ENCODE measurements around the gene FIZ1.

FIZ1 gene
- 2.0 to 19.4 (median 13.9) reads per million in 9 experiments for total RNA-seq

- H3K9me3 Mint-ChIP-seq = peaks cover 0 to 4% of the 10 kb centered on the region in 2 donors
- H3K27me3 Mint-ChIP-seq = no peaks in the 10 kb centered on the region
- H3K36me3 Mint-ChIP-seq (ENCODE audit: insufficient read depth) = peaks cover 26% of the 10 kb centered on the region
- H3K27ac Mint-ChIP-seq = peak within 1 kb of the TSS; percentile 90 to 98
- H3K4me1 Mint-ChIP-seq (ENCODE audit: low read depth in 2 of 2) = peaks cover 15 to 21% of the 10 kb centered on the region in 2 donors
- H3K4me3 Mint-ChIP-seq = peak within 1 kb of the TSS; percentile 91 to 92
- ATAC-seq (replicated peaks) = peak; percentile 72
- peak; percentile 91 to 96 (median 94) for DNase-seq
Observed at GRCh38 chr19:55599468-55599841, at the start of gene FIZ1. FIZ1 (minus strand) TSS chr19:55599517; CDS start chr19:55597865, 1,652 bp downstream.

- Mint-ChIP-seq H3K4me1 (ENCODE audit: low read depth in 2 of 2) (peaks cover 15 to 26% of the 10 kb centered on the region in 2 donors), H3K27ac (peak overlapping the region; percentile 51 to 79), H3K27me3 (peaks cover 0 to 15% of the 10 kb centered on the region in 2 donors), H3K4me3 (peak overlapping the region; percentile 60 to 82), H3K9me3 (no peaks in the 10 kb centered on the region), H3K36me3 (ENCODE audit: insufficient read depth) (peaks cover 26% of the 10 kb centered on the region)
- DNase-seq (no peak), ATAC-seq (replicated peaks) (no peak)
Observed at GRCh38 chr19:55648585-55649267, 49.4 kb upstream of the FIZ1 start.

- peaks cover 0 to 15% of the 10 kb centered on the region in 2 donors for H3K27me3 Mint-ChIP-seq
- peak within 1 kb of the TSS; percentile 51 to 79 for H3K27ac Mint-ChIP-seq
- H3K36me3 Mint-ChIP-seq (ENCODE audit: insufficient read depth) = peaks cover 27% of the 10 kb centered on the region
- ATAC-seq (replicated peaks) (peak; percentile 26), DNase-seq (peak in 1 of 3 experiments; percentile 17)
- peaks cover 21 to 29% of the 10 kb centered on the region in 2 donors for H3K4me1 Mint-ChIP-seq (ENCODE audit: low read depth in 2 of 2)
- H3K4me3 Mint-ChIP-seq = peak within 1 kb of the TSS; percentile 61 to 82
- H3K9me3 Mint-ChIP-seq = no peaks in the 10 kb centered on the region
Observed at GRCh38 chr19:55647732-55648584, 48.6 kb upstream of the FIZ1 start, which contains the start of gene CCDC106. CCDC106 (plus strand) TSS chr19:55648212; CDS start chr19:55649047, 835 bp downstream.

- DNase-seq (no peak), ATAC-seq (replicated peaks) (no peak)
- Mint-ChIP-seq H3K4me3 (peak overlapping the region; percentile 61 to 71), H3K27ac (no peak overlapping the region), H3K36me3 (ENCODE audit: insufficient read depth) (peaks cover 30% of the 10 kb centered on the region), H3K27me3 (peaks cover 0 to 15% of the 10 kb centered on the region in 2 donors), H3K9me3 (no peaks in the 10 kb centered on the region), H3K4me1 (ENCODE audit: low read depth in 2 of 2) (peaks cover 25 to 32% of the 10 kb centered on the region in 2 donors)
Observed at GRCh38 chr19:55646889-55647731, 47.8 kb upstream of the FIZ1 start.

- no peak for DNase-seq
- no peak for ATAC-seq (replicated peaks)
- H3K27me3 Mint-ChIP-seq = peaks cover 0 to 15% of the 10 kb centered on the region in 2 donors
- H3K27ac Mint-ChIP-seq = no peak overlapping the region
- H3K4me1 Mint-ChIP-seq (ENCODE audit: low read depth in 2 of 2) = peaks cover 36 to 42% of the 10 kb centered on the region in 2 donors
- no peaks in the 10 kb centered on the region for H3K9me3 Mint-ChIP-seq
- H3K36me3 Mint-ChIP-seq (ENCODE audit: insufficient read depth) = peaks cover 32% of the 10 kb centered on the region
- peak overlapping the region; percentile 37 to 48 for H3K4me3 Mint-ChIP-seq
Observed at GRCh38 chr19:55645512-55645881, 46.2 kb upstream of the FIZ1 start.

- no peak for DNase-seq
- Mint-ChIP-seq H3K27me3 (peaks cover 0 to 14% of the 10 kb centered on the region in 2 donors), H3K36me3 (ENCODE audit: insufficient read depth) (peaks cover 38% of the 10 kb centered on the region), H3K9me3 (no peaks in the 10 kb centered on the region), H3K27ac (peak overlapping the region; percentile 84 to 91), H3K4me1 (ENCODE audit: low read depth in 2 of 2) (peaks cover 41 to 45% of the 10 kb centered on the region in 2 donors), H3K4me3 (peak overlapping the region; percentile 84 to 93)
- no peak for ATAC-seq (replicated peaks)
Observed at GRCh38 chr19:55644842-55645511, 45.7 kb upstream of the FIZ1 start.

- no peaks in the 10 kb centered on the region for H3K9me3 Mint-ChIP-seq
- ATAC-seq (replicated peaks) = no peak
- peak overlapping the region; percentile 84 to 93 for H3K4me3 Mint-ChIP-seq
- H3K27me3 Mint-ChIP-seq = peaks cover 0 to 7% of the 10 kb centered on the region in 2 donors
- H3K27ac Mint-ChIP-seq = peak overlapping the region; percentile 84 to 91
- peaks cover 41 to 42% of the 10 kb centered on the region in 2 donors for H3K4me1 Mint-ChIP-seq (ENCODE audit: low read depth in 2 of 2)
- DNase-seq = no peak
- H3K36me3 Mint-ChIP-seq (ENCODE audit: insufficient read depth) = peaks cover 38% of the 10 kb centered on the region
Observed at GRCh38 chr19:55644191-55644833, 45.0 kb upstream of the FIZ1 start.

GRCh38 chr19:55643887-55644176, 44.5 kb upstream of the FIZ1 start:
- Mint-ChIP-seq H3K9me3 (peaks cover 0 to 2% of the 10 kb centered on the region in 2 donors), H3K27me3 (peaks cover 0 to 3% of the 10 kb centered on the region in 2 donors), H3K4me1 (ENCODE audit: low read depth in 2 of 2) (peaks cover 44 to 45% of the 10 kb centered on the region in 2 donors), H3K27ac (peak overlapping the region; percentile 84 to 91), H3K36me3 (ENCODE audit: insufficient read depth) (peaks cover 40% of the 10 kb centered on the region), H3K4me3 (peak overlapping the region; percentile 84 to 93)
- ATAC-seq (replicated peaks) = no peak
- no peak for DNase-seq

- peaks cover 41 to 42% of the 10 kb centered on the region in 2 donors for H3K4me1 Mint-ChIP-seq (ENCODE audit: low read depth in 2 of 2)
- no peaks in the 10 kb centered on the region for H3K27me3 Mint-ChIP-seq
- peaks cover 0 to 2% of the 10 kb centered on the region in 2 donors for H3K9me3 Mint-ChIP-seq
- peak; percentile 55 for ATAC-seq (replicated peaks)
- H3K36me3 Mint-ChIP-seq (ENCODE audit: insufficient read depth) = peaks cover 37% of the 10 kb centered on the region
- peak within 1 kb of the TSS; percentile 84 to 93 for H3K4me3 Mint-ChIP-seq
- DNase-seq = peak; percentile 69 to 76 (median 70)
- peak within 1 kb of the TSS; percentile 87 to 91 for H3K27ac Mint-ChIP-seq
Observed at GRCh38 chr19:55643003-55643886, 43.9 kb upstream of the FIZ1 start, which contains the start of gene ZNF581. ZNF581 (plus strand) TSS chr19:55643649; CDS start chr19:55644572, 923 bp downstream.

GRCh38 chr19:55642153-55643002, 43.1 kb upstream of the FIZ1 start:
- peaks cover 44 to 51% of the 10 kb centered on the region in 2 donors for H3K4me1 Mint-ChIP-seq (ENCODE audit: low read depth in 2 of 2)

More at GRCh38 chr19:55642153-55643002, 43.1 kb upstream of the FIZ1 start:
- DNase-seq (no peak), ATAC-seq (replicated peaks) (peak; percentile 13)
- H3K36me3 Mint-ChIP-seq (ENCODE audit: insufficient read depth) = peaks cover 41% of the 10 kb centered on the region
- H3K4me3 Mint-ChIP-seq = peak overlapping the region; percentile 84 to 93
- no peaks in the 10 kb centered on the region for H3K27me3 Mint-ChIP-seq
- H3K9me3 Mint-ChIP-seq = peaks cover 0 to 2% of the 10 kb centered on the region in 2 donors
- H3K27ac Mint-ChIP-seq = peak overlapping the region; percentile 87 to 91

Data from effector memory CD8-positive, alpha-beta T cell (primary cell).